Right cardiac atrium (tissue), 5 donors: ENCODE data around the gene GINS2. TPM values are rescaled to one million over a fixed set of nuclear protein-coding genes. Genes with fewer than 3 reads are reported as not detected.

Experiments used
- ATAC-seq, 2 donors: fragments of 200-7000 bp; cut with Tn5 transposase; one replicate each; pipeline versions ENCODE4 v1.8.0 to v1.9.1; 2020; ENCODE audit warnings: moderate library complexity in 2 of 2, mild to moderate bottlenecking in 1 of 2
- DNase-seq, 3 donors: peaks; one replicate each; pipeline ENCODE4 v3.0.0-alpha.2; 2020
- H3K27ac ChIP-seq: one replicate; pipeline ENCODE4 v1.5.1; 2013; ENCODE audit warnings: mild to moderate bottlenecking, low read length, control low read depth, moderate library complexity
- H3K27me3 ChIP-seq: one replicate; pipeline ENCODE4 v1.6.1; 2013; ENCODE audit not compliant: control insufficient read depth, insufficient read depth
- H3K4me1 ChIP-seq: one replicate; pipeline ENCODE4 v1.6.1; 2013; ENCODE audit warnings: low read length; ENCODE audit not compliant: control insufficient read depth, insufficient read depth
- H3K4me3 ChIP-seq: one replicate; pipeline ENCODE4 v1.5.1; 2013; ENCODE audit warnings: low read length, control low read depth
- H3K9me3 ChIP-seq: one replicate; pipeline ENCODE4 v1.6.1; 2013; ENCODE audit warnings: low read length; ENCODE audit not compliant: control insufficient read depth
- WGBS: extraction: QIAGEN DNeasy Blood & Tissue Kit; methylation state at CpG from one replicate; pipeline ENCODE4 v1.1.7; 2013; 5-methylcytosine and 5-hydroxymethylcytosine counted together
- intact Hi-C, 4 donors: fragments of 100-400 bp; cut with DNase I; formaldehyde crosslinking; loops; one replicate each; pipeline versions ENCODE4 v1.11.0 to v1.14.0; 2022 to 2023
- polyA plus RNA-seq: library from polyadenylated mRNA; stranded (reverse); fragments of 200-250 nt; gene quantifications from one replicate; pipeline ENCODE4 v1.2.3, GENCODE V29; 2013
- total RNA-seq, 4 donors: library from RNA; stranded (reverse); fragmentation: NEBNext Ultra II Directional; extraction: Animal tissue kit (Norgen Biotek cat#: 25700); gene quantifications; one replicate each; pipeline ENCODE4 v1.2.1, GENCODE V29; 2021
- donor health status: healthy with polysubstance abuse.
- donor health status: DM: no; HTN: yes; CAD: no.
- donor health status: DM: no; HTN: no; CAD: no.
- donor health status: DM: no; HTN: yes; CAD: no; lungs with severe emphysema.
- donor health status: DM: yes; HTN: yes; CAD: no.

Gene GINS2
- total and polyA plus RNA-seq, 5 donors = 0.23 to 1.1 (median 0.37) TPM

- Histone ChIP-seq H3K4me1 (no peaks in the 10 kb centered on the region), H3K9me3 (no peaks in the 10 kb centered on the region), H3K27me3 (no peaks in the 10 kb centered on the region), H3K4me3 (no peak overlapping the region), H3K27ac (no peak overlapping the region)
- intact Hi-C loops = loop anchor here in 2 of 4 donors (5.0 to 10.0 kb wide), 2 partner anchors 474 to 727 kb away; no protein-coding TSS in a partner anchor
- ATAC-seq (no peak), DNase-seq (no peak)
- WGBS = 68% methylated on average over 7 of the region's 7 CpGs
Observed at GRCh38 chr16:85728879-85729278, 40.1 kb upstream of the GINS2 start.

GRCh38 chr16:85724936-85725335, 36.2 kb upstream of the GINS2 start:
- ATAC-seq (no peak), DNase-seq (no peak)
- no peaks in the 10 kb centered on the region for H3K27me3 ChIP-seq
- no peak overlapping the region for H3K27ac ChIP-seq
- no peaks in the 10 kb centered on the region for H3K4me1 ChIP-seq
- H3K9me3 ChIP-seq = no peaks in the 10 kb centered on the region
- 94% methylated on average over 12 of the region's 12 CpGs for WGBS
- intact Hi-C loops = loop anchor here in 2 of 4 donors (5.0 to 10.0 kb wide), 2 partner anchors 470 to 723 kb away; no protein-coding TSS in a partner anchor
- H3K4me3 ChIP-seq = no peak overlapping the region

GRCh38 chr16:85724126-85724879, 35.5 kb upstream of the GINS2 start:
- intact Hi-C loops = loop anchor here in 1 of 4 donors (10.0 kb wide), 1 partner anchor 470 kb away; no protein-coding TSS in a partner anchor
- DNase-seq (no peak), ATAC-seq (no peak)
- WGBS = 85% methylated on average over 20 of the region's 20 CpGs
- no peaks in the 10 kb centered on the region for H3K27me3 ChIP-seq
- H3K4me1 ChIP-seq = no peaks in the 10 kb centered on the region
- H3K4me3 ChIP-seq = no peak overlapping the region
- no peaks in the 10 kb centered on the region for H3K9me3 ChIP-seq
- no peak overlapping the region for H3K27ac ChIP-seq

- no peaks in the 10 kb centered on the region for H3K9me3 ChIP-seq
- 89% methylated on average over 20 of the region's 20 CpGs for WGBS
- ATAC-seq (no peak), DNase-seq (no peak)
- H3K27ac ChIP-seq = no peak overlapping the region
- H3K27me3 ChIP-seq = no peaks in the 10 kb centered on the region
- intact Hi-C loops = loop anchor here in 1 of 4 donors (10.0 kb wide), 1 partner anchor 468 kb away; no protein-coding TSS in a partner anchor
- no peak overlapping the region for H3K4me3 ChIP-seq
- no peaks in the 10 kb centered on the region for H3K4me1 ChIP-seq
Observed at GRCh38 chr16:85722128-85722893, 33.6 kb upstream of the GINS2 start.

GRCh38 chr16:85720302-85720637, 31.5 kb upstream of the GINS2 start:
- intact Hi-C loops = loop anchor here in 1 of 4 donors (10.0 kb wide), 1 partner anchor 465 kb away; no protein-coding TSS in a partner anchor
- DNase-seq = no peak
- Histone ChIP-seq H3K4me1 (no peaks in the 10 kb centered on the region), H3K27ac (no peak overlapping the region), H3K27me3 (no peaks in the 10 kb centered on the region), H3K9me3 (no peaks in the 10 kb centered on the region), H3K4me3 (no peak overlapping the region)
- ATAC-seq = no peak
- WGBS = 89% methylated on average over 4 of the region's 4 CpGs

- intact Hi-C loops = loop anchor here (10.0 kb wide), 5 partner anchors 325 to 605 kb away; partner anchors contain the start of gene CIBAR2 (in 1 of the 4)
Observed at GRCh38 chr16:85719605-85720301, 31.0 kb upstream of the GINS2 start.

GRCh38 chr16:85718682-85719081, 29.9 kb upstream of the GINS2 start:
- ATAC-seq = no peak
- 40% methylated on average over 11 of the region's 11 CpGs for WGBS

More at GRCh38 chr16:85719605-85720301, 31.0 kb upstream of the GINS2 start:
- Histone ChIP-seq H3K4me1 (no peaks in the 10 kb centered on the region), H3K27ac (no peak overlapping the region), H3K9me3 (no peaks in the 10 kb centered on the region), H3K4me3 (no peak overlapping the region), H3K27me3 (no peaks in the 10 kb centered on the region)
- DNase-seq (no peak), ATAC-seq (no peak)
- 82% methylated on average over 11 of the region's 11 CpGs for whole genome bisulfite sequencing

GRCh38 chr16:85718153-85718477, 29.4 kb upstream of the GINS2 start:
- intact Hi-C loops = loop anchor here in 3 of 4 donors (10.0 kb wide), 4 partner anchors 323 to 603 kb away; partner anchors contain the start of gene CIBAR2 (in 1 of the 3)
- no peaks in the 10 kb centered on the region for H3K27me3 ChIP-seq
- no peaks in the 10 kb centered on the region for H3K4me1 ChIP-seq
- H3K9me3 ChIP-seq = no peaks in the 10 kb centered on the region
- no peak overlapping the region for H3K4me3 ChIP-seq
- DNase-seq (no peak), ATAC-seq (peak in 1 of 2 donors; percentile 4)
- WGBS = 41% methylated on average over 6 of the region's 6 CpGs
- H3K27ac ChIP-seq = no peak overlapping the region

More at GRCh38 chr16:85718682-85719081, 29.9 kb upstream of the GINS2 start:
- Histone ChIP-seq H3K27me3 (no peaks in the 10 kb centered on the region), H3K4me1 (no peaks in the 10 kb centered on the region), H3K27ac (no peak overlapping the region), H3K9me3 (no peaks in the 10 kb centered on the region), H3K4me3 (no peak overlapping the region)
- no peak for DNase-seq
- intact Hi-C loops = loop anchor here in 3 of 4 donors (10.0 kb wide), 4 partner anchors 324 to 604 kb away; partner anchors contain the start of gene CIBAR2 (in 1 of the 3)

- H3K4me3 ChIP-seq = no peak overlapping the region
- intact Hi-C loops = loop anchor here in 3 of 4 donors (10.0 kb wide), 4 partner anchors 323 to 603 kb away; partner anchors contain the start of gene CIBAR2 (in 1 of the 3)
- ATAC-seq = peak; percentile 49 to 68
- H3K27me3 ChIP-seq = no peaks in the 10 kb centered on the region
- no peak overlapping the region for H3K27ac ChIP-seq
- H3K9me3 ChIP-seq = no peaks in the 10 kb centered on the region
- 39% methylated on average over 21 of the region's 21 CpGs for WGBS
- peak; percentile 63 to 84 (median 82) for DNase-seq
- no peaks in the 10 kb centered on the region for H3K4me1 ChIP-seq
Observed at GRCh38 chr16:85717393-85718152, 28.8 kb upstream of the GINS2 start.

GRCh38 chr16:85716680-85717038, 27.9 kb upstream of the GINS2 start:
- no peak overlapping the region for H3K4me3 ChIP-seq
- DNase-seq = no peak
- no peaks in the 10 kb centered on the region for H3K4me1 ChIP-seq
- no peaks in the 10 kb centered on the region for H3K27me3 ChIP-seq
- WGBS = 57% methylated on average over 3 of the region's 3 CpGs
- ATAC-seq = no peak
- intact Hi-C loops = loop anchor here in 3 of 4 donors (10.0 kb wide), 4 partner anchors 322 to 602 kb away; partner anchors contain the start of gene CIBAR2 (in 1 of the 3)
- H3K9me3 ChIP-seq = peaks cover 4% of the 10 kb centered on the region
- no peak overlapping the region for H3K27ac ChIP-seq
